Endothelial cell of umbilical vein (primary cell): ENCODE data around the gene ITGA8.

Source experiments
- CTCF ChIP-seq, 2 donors: IDR thresholded peaks; 1 replicate in 1 of 2; 2 replicates in 1 of 2; pipeline ENCODE4 v1.5.1; 2011; ENCODE audit warnings: low read length in 2 of 2, mild to moderate bottlenecking in 2 of 2, moderate library complexity in 2 of 2, control low read depth in 1 of 2, inconsistent platforms in 1 of 2, low read depth in 1 of 2; ENCODE audit not compliant: insufficient read depth in 1 of 2; ENCODE audit errors: extremely low read depth in 1 of 2
- EZH2 ChIP-seq: IDR thresholded peaks from 2 replicates; pipeline ENCODE4 v1.6.1; 2012; ENCODE audit warnings: borderline replicate concordance, low read depth, mild to moderate bottlenecking, moderate library complexity, low read length, inconsistent platforms; ENCODE audit not compliant: severe bottlenecking
- FOS ChIP-seq: IDR thresholded peaks from 2 replicates; pipeline ENCODE4 v1.6.1; 2011; ENCODE audit warnings: mild to moderate bottlenecking, low read length, moderate library complexity, borderline replicate concordance; ENCODE audit not compliant: insufficient read depth
- GATA2 ChIP-seq: IDR thresholded peaks from 2 replicates; pipeline ENCODE4 v1.7.0; 2011; ENCODE audit warnings: low read depth, mild to moderate bottlenecking, moderate library complexity, mixed read lengths, low read length; ENCODE audit not compliant: insufficient read length, insufficient read depth
- JUN ChIP-seq: IDR thresholded peaks from 2 replicates; pipeline ENCODE4 v1.6.1; 2011; ENCODE audit warnings: borderline replicate concordance, low read depth; ENCODE audit not compliant: insufficient read length, insufficient read depth
- POLR2A ChIP-seq: IDR thresholded peaks from 2 replicates; pipeline ENCODE4 v1.6.1; 2012; ENCODE audit warnings: low read depth, mild to moderate bottlenecking, control low read depth, low read length
- POLR2AphosphoS5 ChIP-seq: IDR thresholded peaks from 2 replicates; pipeline ENCODE4 v1.6.1; 2012; ENCODE audit warnings: low read depth, mild to moderate bottlenecking, control low read depth, low read length, moderate library complexity; ENCODE audit not compliant: insufficient read depth

- TF ChIP-seq POLR2AphosphoS5 (no peak), CTCF (IDR thresholded peaks at IDR 0.05; ENCODE audit: extremely low read depth in 1 of 2, insufficient read depth in 1 of 2, low read depth in 1 of 2, low read length in 2 of 2) (no peak), JUN (no peak), POLR2A (no peak), GATA2 (no peak), EZH2 (no peak), FOS (no peak)
These were observed 124.5 kb downstream of the ITGA8 start for GRCh38 chr10:15595260-15595659.
